ENCODE results near the gene ZSWIM3. TPM values are rescaled to one million over a fixed set of nuclear protein-coding genes. Genes with fewer than 3 reads are reported as not detected.

The ZSWIM3 gene
- total RNA-seq, 3 donors from 2014 or later (not counting 1 experiment from before 2014, with no cell fraction given) = 1.4 to 2.3 (median 1.5) TPM

GRCh38 chr20:45835825-45836224 lies 21.6 kb upstream of the ZSWIM3 start:
- no peak overlapping the region for H3K4me3 ChIP-seq (ENCODE audit: low read length)
- no peaks in the 10 kb centered on the region for H3K27me3 ChIP-seq (ENCODE audit: control insufficient read depth, insufficient read depth, low read length)
- Mint-ChIP-seq H3K36me3 (no peaks in the 10 kb centered on the region), H3K27ac (no peak overlapping the region), H3K4me1 (peaks cover 7 to 12% of the 10 kb centered on the region in 2 donors), H3K4me3 (no peak overlapping the region), H3K9me3 (no peaks in the 10 kb centered on the region), H3K27me3 (ENCODE audit: low read depth in 2 of 2) (peaks cover 0 to 2% of the 10 kb centered on the region in 2 donors)
- H3K9me3 ChIP-seq (ENCODE audit: control insufficient read depth, insufficient read depth, low read length) = no peaks in the 10 kb centered on the region
- no peak overlapping the region for H3K27ac ChIP-seq (ENCODE audit: low read length)
- intact Hi-C loops (cut with micrococcal nuclease) = no loop called here
- no peak for TF ChIP-seq CTCF (IDR thresholded peaks at IDR 0.05)
- ATAC-seq (no peak), DNase-seq (no peak)
- H3K36me3 ChIP-seq (ENCODE audit: control insufficient read depth, insufficient read depth, low read length) = no peaks in the 10 kb centered on the region
- WGBS (ENCODE audit: insufficient coverage) = 94% methylated on average over 5 of the region's 5 CpGs
- H3K4me1 ChIP-seq (ENCODE audit: control insufficient read depth, insufficient read depth, low read length) = peaks cover 20% of the 10 kb centered on the region

GRCh38 chr20:45836841-45837240 lies 20.6 kb upstream of the ZSWIM3 start:
- H3K27me3 Mint-ChIP-seq (ENCODE audit: low read depth in 2 of 2) = peaks cover 0 to 2% of the 10 kb centered on the region in 2 donors
- Histone ChIP-seq H3K4me3 (ENCODE audit: low read length) (no peak overlapping the region), H3K9me3 (ENCODE audit: control insufficient read depth, insufficient read depth, low read length) (no peaks in the 10 kb centered on the region), H3K27me3 (ENCODE audit: control insufficient read depth, insufficient read depth, low read length) (no peaks in the 10 kb centered on the region), H3K27ac (ENCODE audit: low read length) (no peak overlapping the region), H3K4me1 (ENCODE audit: control insufficient read depth, insufficient read depth, low read length) (peaks cover 23% of the 10 kb centered on the region), H3K36me3 (ENCODE audit: control insufficient read depth, insufficient read depth, low read length) (peaks cover 3% of the 10 kb centered on the region)
- no peak overlapping the region for H3K27ac Mint-ChIP-seq
- TF ChIP-seq CTCF (IDR thresholded peaks at IDR 0.05) = no peak
- intact Hi-C loops (cut with micrococcal nuclease) = no loop called here
- H3K36me3 Mint-ChIP-seq = no peaks in the 10 kb centered on the region
- no peak overlapping the region for H3K4me3 Mint-ChIP-seq
- ATAC-seq = no peak
- H3K9me3 Mint-ChIP-seq = no peaks in the 10 kb centered on the region
- DNase-seq = no peak
- H3K4me1 Mint-ChIP-seq = peaks cover 7 to 12% of the 10 kb centered on the region in 2 donors
- WGBS (ENCODE audit: insufficient coverage) = 100% methylated on average over 1 of the region's 1 CpG

- no peak for ATAC-seq
- H3K27me3 ChIP-seq (ENCODE audit: control insufficient read depth, insufficient read depth, low read length) = no peaks in the 10 kb centered on the region
- no peak overlapping the region for H3K27ac ChIP-seq (ENCODE audit: low read length)
- no peaks in the 10 kb centered on the region for H3K27me3 Mint-ChIP-seq (ENCODE audit: low read depth in 2 of 2)
- H3K4me3 ChIP-seq (ENCODE audit: low read length) = no peak overlapping the region
- H3K4me1 Mint-ChIP-seq = peaks cover 11 to 18% of the 10 kb centered on the region in 2 donors
- H3K27ac Mint-ChIP-seq = peak overlapping the region in 1 of 2 donors; percentile 70
- peaks cover 35% of the 10 kb centered on the region for H3K36me3 ChIP-seq (ENCODE audit: control insufficient read depth, insufficient read depth, low read length)
- H3K36me3 Mint-ChIP-seq = no peaks in the 10 kb centered on the region
- no peak for DNase-seq
- H3K9me3 ChIP-seq (ENCODE audit: control insufficient read depth, insufficient read depth, low read length) = no peaks in the 10 kb centered on the region
- peaks cover 11% of the 10 kb centered on the region for H3K4me1 ChIP-seq (ENCODE audit: control insufficient read depth, insufficient read depth, low read length)
- H3K9me3 Mint-ChIP-seq = no peaks in the 10 kb centered on the region
- WGBS (ENCODE audit: insufficient coverage) = 96% methylated on average over 25 of the region's 25 CpGs
- TF ChIP-seq CTCF (IDR thresholded peaks at IDR 0.05) = no peak
- intact Hi-C loops (cut with micrococcal nuclease) = no loop called here
- H3K4me3 Mint-ChIP-seq = no peak overlapping the region
Observed at GRCh38 chr20:45840700-45841198, 16.7 kb upstream of the ZSWIM3 start.

Data from natural killer cell (primary cell).